ENCODE results near the gene WWOX.

The WWOX gene

DNA sequence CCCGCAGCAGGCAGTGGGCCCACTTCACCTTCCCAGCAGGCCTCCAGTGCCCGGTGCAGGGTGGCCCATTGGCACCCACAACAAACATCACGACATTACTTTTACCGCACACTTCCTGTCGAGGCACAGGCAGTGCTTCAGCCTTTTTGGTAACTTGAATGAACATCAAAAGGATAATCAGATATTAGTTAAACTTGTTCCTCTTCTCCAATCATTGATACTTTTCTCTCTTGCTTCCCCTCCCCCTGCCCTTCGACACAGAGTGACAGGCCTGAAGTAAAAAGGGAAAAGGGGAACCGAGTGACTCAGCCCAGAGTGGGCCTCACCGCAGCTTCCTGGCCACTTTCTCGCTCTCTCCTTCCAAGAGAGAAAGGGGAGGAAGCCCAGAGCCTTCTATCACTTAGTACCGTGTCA is 994.1 kb downstream of the WWOX start:
- no peak for DNase-seq

GRCh38 chr16:79096246-79096645 is 996.8 kb downstream of the WWOX start:
- no peak for DNase-seq

GRCh38 chr16:79097166-79097565 is 997.7 kb downstream of the WWOX start:
- no peak for DNase-seq

DNA sequence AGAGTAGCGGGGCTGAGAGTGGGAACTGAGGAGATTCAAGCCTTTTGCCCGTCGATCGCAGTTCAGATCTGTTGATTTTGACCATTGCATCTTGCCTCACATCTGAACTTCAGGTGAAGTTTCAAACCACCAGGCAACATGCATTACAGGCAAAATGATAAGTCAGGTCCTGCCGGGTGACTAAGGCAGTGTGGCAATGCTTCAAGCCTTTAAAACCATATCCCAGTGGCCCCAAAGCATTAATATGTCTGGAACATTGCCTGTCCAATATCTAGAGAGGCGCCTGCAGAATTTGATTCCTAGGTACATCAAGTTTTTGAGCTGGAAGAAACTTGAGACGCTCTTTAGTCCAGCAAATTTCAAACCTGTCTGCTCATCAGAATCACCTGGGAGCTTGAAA is 998.3 kb downstream of the WWOX start:
- no peak for DNase-seq

- DNase-seq: no peak
These were observed 999.5 kb downstream of the WWOX start for GRCh38 chr16:79098907-79099306.

DNA sequence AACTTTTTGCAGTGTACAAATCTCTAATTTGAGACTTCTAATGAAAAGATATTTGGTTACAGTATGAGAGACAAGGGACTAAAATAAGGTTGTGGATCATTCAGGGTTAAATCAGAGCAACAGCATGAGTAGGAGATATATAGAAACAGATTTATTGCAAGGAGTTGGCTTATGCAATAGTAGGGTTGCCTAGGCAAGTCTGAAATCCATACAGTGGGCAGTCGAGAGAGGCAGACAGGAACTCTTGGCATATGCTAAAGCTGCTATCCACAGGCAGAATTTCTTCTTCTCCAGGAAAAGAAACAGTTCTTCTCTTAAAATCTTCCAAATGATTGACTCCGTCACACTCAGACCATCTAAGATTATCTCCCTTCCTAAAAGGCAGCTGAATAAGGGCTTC is 1000.3 kb downstream of the WWOX start:
- no peak for DNase-seq

GRCh38 chr16:79100447-79100846 is 1001.0 kb downstream of the WWOX start:
- no peak for DNase-seq

DNA sequence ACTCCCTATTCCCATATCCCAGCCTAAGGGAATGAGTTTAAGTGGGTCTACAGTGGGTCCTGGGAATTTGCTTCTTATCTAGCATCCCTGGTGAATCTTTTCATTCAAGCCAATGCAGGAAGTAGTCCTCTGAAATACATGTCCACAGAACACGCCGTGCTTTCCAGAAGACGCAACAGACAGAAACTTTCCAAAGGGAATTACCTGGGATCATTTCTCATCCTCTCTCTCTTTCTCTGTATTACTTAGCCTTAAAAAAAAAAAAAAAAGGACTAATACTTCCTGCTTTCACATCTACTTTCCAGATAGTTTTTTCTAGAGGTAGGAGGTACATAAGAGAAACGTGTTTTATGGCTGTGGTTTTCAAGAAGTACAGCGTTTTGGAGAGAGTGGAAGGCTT is 1002.0 kb downstream of the WWOX start:
- no peak for DNase-seq

- no peak for DNase-seq
These were observed 1005.1 kb downstream of the WWOX start for GRCh38 chr16:79104567-79104966.

- DNase-seq: no peak
These were observed 1007.8 kb downstream of the WWOX start for GRCh38 chr16:79107301-79107700.

DNA sequence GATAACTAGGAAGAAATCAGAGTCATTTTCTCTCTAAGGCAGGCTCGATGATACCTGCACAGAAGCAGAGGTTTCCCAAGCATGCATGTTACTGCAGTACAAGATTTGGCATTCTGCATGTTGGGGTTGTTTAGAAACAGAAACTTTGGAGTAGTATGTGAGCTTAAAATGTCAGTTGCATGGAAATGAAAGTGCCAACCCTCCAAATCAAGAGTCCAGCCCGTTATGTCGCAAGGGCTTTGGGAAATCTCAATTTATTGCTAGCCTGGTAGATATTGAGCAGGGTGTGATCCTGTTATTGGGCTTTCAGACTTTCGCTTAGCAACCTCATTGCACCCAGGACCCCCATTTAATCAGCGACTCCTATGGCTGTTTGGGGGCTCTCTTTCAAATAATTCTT is 1010.3 kb downstream of the WWOX start:
- no peak for DNase-seq

- no peak for DNase-seq
These were observed 1010.8 kb downstream of the WWOX start for GRCh38 chr16:79110242-79110641.

GRCh38 chr16:79110953-79111352 is 1011.5 kb downstream of the WWOX start:
- DNase-seq: no peak

GRCh38 chr16:79112462-79112861 is 1013.0 kb downstream of the WWOX start:
- no peak for DNase-seq

DNA sequence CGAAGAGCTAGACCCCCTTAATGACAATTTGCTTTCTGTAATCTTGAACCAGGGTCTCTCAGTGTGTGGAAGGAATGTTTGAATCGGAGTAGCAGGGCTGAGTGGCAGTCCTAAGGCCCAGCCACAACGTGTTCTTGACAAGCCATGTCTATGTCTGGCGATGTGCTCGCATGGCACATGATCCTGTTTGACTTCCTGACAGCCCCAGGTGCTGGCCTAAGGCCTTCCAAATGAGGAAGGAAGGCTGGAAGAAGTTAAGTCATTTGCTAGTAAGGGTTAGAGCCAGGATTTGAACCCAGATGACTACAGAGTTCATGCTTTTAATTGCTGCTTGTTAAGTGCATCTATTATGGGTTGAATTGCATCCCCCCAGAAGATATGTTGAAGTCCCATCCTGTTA is 1014.4 kb downstream of the WWOX start:
- DNase-seq: no peak

- DNase-seq: no peak
These were observed 1015.3 kb downstream of the WWOX start for GRCh38 chr16:79114759-79115158.

GRCh38 chr16:79121906-79122305 is 1022.5 kb downstream of the WWOX start:
- no peak for DNase-seq

GRCh38 chr16:79122343-79122742 is 1022.9 kb downstream of the WWOX start:
- DNase-seq: no peak

GRCh38 chr16:79124016-79124756 is 1024.7 kb downstream of the WWOX start:
- DNase-seq: no peak

DNA sequence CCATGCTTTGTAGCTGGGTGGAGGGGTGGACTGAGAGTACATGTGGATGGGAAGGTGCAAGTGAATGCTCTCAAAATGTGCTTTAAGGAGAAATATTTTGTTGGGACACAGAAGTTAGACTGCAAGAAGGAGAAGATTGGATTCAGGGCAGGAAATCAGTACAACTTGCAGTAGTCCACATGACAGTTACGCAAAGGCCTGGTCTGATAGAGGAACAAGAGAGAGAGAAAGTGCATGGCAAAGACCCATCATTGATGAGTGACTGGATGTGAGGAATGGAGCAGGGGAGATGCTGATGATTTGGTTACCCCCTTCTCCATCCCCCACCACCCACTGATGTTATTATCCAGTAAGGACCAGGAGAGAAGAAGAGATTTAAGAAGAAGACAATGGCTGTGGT is 1028.3 kb downstream of the WWOX start:
- no peak for DNase-seq

- DNase-seq: no peak
These were observed 1029.3 kb downstream of the WWOX start for GRCh38 chr16:79128706-79129105.

DNA sequence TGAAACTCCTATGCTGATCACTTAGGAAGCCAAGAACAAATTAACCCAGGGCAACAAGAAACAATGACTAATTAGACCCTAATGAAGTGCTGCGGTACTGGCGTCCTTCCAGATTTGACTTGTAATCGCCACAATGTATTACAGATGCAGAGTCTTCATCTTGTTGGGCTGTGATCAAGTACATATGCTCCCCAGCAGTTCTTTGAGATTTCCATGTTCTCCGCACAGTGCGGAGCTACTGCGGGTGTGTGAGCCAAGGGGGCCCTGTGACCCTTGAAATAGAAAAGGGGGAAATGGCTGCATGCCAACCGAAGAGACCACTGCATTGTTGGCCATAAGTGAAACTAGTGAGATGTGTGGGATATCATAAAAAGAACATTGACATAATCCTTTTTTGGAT is 1031.2 kb downstream of the WWOX start:
- DNase-seq: no peak

GRCh38 chr16:79131321-79132075 is 1032.0 kb downstream of the WWOX start:
- DNase-seq: no peak

DNA sequence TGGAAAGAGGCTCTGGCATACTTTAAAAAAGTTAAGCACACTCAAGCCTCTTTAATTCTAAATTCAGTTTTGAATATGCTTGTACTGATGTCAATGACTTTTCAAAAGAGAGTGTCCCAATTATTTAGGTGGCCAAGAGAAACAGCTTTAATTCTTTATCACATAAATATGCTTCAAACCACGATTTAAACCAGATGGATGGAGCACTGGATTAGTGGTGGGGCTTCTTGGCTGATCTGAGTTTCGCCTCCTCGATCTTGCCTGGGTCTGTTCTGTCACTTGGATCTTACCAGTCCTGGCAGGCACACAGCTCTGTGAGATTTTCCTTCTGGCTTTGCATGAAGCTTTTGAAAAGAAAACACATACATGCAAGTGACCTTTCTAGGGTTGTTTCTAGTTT is 1033.2 kb downstream of the WWOX start:
- no peak for DNase-seq

DNA sequence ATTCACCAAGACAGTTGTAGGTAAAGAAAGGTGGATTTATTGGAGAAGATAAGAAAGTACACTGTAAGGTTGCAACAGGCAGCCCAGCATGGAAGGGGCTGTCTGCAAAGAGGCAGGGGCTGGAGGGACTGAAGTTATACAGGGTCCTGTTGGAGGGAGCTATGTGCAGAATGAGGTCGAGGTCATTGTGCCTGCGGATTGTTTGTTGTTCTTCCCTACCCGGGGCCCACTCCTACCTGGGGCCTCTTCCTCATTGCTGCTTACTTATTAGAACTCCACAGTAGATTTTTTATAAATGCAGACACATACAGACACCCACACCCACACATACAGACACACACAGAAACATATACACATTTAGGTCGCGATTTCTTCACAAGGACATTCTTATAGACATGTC is 1034.8 kb downstream of the WWOX start:
- no peak for DNase-seq
